Ecto neural progenitor cell (in vitro differentiated cells): ENCODE results near the gene DNMT3A.

ENCODE experiments used
- DNase-seq: peaks from one replicate; pipeline ENCODE4 v3.0.0-alpha.2; 2018; ENCODE audit warnings: low spot score

Gene DNMT3A

DNA sequence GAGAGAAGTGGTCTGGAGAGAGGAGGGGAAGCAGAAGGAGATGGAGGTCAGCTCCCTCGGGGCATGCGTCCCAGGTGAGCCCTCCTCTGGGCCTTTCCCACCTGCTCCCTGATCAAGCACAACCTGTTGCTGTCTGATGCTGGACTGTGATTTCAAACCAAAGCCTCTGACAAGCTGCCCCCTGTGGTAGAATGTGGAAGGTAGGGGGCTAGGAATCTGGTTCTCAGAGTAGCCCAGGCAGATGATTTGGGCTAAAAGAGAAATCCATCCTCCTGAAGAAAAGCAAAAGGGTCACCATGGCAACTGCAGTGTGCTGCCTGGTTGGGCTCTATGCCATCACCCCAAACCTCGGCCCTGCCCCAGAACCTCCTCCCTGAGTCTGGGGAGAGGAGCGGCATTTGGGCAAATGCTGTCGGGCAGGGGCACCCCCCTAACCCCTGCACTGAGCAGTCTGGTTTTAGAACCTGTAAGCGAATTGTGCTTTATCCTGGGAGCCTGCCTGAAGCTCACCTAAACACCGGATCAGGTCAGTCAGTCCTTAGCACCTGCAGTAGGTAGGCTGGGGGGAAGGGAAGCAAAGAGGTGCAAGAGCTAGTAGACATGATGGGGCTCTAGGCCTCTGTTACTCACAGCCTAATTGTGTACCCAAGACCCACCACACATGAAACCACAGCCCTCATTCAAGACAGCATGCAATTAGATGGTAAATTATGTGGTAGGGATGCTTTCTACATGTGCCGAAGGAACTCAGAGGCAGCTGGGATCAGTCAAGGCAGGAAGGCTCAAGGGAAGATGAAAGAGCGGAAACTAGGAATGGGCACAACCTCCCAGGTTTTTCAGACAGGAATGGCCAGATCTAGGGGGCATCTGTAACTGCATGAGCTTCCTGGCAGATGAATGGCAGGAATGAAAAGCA lies 83.5 kb downstream of the DNMT3A start:
- no peak for DNase-seq

DNA sequence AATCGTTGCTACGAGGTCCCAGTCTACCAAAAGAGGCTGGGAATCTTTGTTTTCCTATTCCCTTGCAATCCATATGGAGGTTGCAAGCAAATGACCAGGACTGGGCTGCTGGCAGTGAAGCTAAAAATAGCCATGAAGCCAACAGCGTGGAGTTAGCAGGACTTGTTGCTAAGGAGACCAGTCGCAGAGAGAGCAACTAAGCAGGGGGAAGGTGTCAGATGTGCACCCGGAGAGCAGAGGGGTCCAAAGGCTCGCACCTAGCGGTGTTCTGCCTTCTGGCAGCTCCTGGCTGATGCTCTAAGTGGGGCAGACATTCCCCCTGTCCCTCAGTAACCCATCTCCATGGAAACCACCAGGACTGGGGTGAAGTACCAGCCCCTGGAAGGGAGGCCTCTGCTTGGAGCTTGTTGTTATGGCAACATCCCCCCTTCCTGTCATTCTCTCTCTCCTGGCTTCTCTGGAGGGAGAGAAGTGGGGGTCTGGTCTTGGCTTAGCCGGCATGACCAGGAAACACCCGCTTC lies 84.6 kb downstream of the DNMT3A start:
- peak; percentile 62 for DNase-seq

DNA sequence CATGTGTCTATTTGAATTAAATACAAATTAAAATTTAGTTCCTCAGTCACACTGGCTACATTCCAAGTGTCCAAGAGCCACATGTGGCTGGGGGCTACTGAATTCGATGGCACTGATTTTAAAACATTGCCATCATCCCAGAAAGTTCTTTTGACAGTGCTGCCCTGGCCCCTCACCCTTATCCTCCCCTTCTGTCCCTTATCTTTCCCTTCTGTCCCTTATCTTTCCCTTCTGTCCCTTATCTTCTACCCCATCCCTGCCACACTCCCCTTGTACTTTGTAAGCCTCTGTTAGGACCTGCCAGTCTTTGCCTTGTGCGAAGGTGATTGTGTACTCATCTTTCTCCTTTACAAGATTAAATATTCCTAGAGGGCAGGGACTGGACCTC lies 85.2 kb downstream of the DNMT3A start:
- no peak for DNase-seq

DNA sequence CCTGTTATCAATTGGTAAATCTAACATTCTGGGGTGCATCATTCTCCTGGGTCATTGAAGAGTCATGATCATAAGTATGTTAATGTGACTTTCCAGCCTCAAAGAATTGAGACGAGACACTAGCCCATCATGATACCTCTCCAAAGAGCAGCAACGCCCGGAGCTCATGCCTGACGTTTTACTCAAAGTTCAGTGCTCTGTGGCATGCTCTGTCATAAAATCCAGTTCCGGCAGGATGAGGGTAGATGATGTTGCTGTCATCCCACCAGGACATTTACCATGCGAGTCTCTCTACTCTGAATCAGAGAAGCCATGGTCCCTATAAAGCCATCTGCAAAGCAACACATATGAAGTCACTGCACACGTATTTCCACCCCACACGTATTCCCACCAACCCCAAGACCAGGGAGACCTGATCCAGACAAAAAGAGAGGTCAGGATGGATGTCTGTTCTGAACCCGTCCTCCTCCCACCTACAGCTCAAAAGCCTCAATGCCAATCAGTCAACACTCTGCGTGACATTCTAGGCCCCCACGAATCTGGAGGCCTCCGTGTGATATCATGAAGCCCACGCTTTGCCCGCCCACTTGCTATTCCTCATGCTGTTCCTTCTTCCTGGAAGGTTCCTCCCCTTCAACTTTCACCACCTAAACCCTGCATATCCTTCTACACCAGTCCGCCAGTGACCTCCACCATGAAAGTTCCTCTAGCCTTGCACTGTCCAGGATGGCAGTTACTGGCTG lies 85.8 kb downstream of the DNMT3A start:
- DNase-seq = no peak

DNA sequence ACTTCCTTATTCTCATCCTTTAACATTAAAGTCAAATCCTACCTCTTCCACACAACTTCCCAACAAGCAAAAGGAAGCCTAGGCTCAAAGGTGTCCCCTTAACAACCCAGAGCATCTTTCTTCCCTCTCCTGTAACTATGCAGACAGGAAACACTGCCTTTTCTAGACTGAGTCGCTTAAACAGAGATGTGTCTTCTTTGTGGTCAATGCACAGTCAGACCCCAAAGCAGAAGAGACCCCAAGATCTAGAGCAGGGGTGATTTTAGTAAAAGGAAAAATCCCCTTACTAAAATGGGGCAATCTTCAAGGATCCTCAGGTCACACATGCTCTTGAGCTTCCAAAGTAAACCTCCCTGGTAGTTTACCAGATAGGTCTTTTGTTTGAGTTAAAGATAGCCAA lies 86.8 kb downstream of the DNMT3A start:
- no peak for DNase-seq

DNA sequence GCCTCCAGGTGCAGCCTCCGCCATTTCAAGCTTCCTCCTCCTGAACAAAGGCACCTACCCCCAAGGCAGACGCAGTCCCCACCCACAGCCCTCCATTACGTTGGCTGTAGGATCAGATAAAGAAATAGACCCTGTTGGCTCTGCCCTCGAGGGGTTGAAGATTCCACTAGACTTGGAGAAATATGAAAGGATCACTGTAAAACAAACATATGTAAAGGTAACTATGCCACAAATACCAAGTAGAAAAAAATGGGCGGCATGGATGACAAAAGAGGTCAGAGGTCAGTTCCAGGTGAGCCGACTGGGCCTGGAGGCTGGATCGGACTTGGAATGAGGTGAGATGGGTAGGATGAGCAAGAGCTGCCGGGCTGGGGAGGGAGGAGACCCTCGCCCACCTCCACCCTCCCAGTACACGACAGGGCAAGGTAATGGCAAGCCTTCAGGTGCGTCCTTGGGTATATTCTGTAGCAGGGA lies 88.5 kb downstream of the DNMT3A start:
- no peak for DNase-seq

DNA sequence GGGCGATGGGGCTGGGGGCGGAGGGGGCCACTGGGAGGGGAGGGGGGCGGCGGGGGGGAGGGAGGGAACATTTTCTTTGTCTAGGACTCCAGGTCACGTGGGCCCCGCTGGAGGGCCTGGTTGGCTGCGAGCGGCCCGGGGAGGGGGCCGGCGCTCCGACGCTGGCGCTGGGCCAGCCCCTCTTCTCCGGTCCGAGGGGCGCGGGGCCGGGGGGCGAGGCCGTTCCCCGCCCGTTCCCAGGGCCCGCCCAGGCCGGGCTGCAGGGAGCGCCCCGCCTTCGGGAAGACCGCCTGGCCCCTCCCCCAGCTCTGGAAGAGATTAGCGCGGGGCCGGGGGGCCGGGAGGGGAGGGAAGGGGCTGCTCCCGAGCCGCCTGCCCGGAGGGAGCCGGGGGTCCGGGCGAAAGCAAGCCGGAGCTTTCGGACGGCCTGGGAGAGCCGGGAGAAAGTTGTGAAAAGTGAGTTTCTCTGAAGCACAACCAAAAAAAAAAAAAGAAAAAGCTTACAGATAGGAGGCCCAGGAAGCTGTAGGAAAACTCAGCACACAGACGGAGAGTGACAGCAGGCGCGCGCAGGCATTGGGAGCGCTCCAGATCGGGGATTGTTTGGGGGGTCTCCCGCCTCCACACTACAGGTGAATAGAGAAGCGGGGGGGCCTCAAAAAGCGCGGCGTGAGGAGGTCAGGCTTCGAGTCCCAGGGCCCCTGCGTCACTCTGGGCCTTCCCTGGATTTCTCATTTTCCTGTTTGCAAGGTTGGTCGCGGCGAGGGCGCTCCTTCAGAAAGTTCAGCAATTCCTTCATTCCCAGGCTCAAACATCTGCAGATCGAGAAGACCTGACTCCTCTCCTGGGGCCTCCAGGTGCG lies 89.2 kb downstream of the DNMT3A start:
- DNase-seq = peak; percentile 96

DNA sequence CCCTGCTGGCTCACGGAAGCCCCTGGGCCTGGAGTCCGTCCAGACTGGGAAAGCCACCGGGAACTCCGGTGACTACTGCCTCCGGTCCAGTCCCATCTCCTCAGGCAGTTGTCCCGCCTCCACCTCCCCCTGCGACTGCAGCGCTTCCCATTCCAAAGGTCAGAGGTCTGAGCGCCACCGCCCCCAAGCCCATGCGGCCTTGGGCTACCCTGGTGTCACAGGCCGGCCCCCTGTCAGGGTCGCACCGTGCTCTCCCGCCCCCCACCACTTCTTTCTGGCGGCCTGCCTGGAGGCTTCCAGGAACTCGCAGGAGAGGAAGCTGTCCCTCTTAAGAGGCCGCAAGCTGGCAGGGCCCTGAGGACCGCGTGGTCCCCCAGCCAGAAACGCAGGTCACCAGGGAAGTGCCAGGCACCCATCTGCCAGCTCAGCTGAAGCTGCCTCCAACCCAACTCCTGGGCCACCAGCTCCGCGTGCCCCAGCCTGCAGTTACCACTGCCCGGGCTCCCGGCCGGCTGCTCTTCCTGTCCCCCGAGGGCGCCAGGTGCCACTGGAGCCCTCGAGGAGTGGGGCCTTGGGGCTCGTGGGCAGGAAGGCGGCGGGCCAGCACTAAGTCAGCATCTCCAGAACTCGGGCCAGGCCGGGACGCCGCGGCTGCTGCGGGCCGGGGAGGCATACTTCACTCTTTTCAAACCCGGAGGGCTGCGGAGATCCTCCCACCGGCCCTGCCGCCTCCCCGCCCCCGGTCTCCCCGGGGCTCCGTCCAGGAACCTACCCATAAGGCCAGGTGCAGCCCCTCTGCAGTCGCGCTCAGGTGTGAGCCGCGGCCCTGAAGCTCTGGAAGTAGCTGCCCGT lies 90.1 kb downstream of the DNMT3A start:
- peak; percentile 84 for DNase-seq

DNA sequence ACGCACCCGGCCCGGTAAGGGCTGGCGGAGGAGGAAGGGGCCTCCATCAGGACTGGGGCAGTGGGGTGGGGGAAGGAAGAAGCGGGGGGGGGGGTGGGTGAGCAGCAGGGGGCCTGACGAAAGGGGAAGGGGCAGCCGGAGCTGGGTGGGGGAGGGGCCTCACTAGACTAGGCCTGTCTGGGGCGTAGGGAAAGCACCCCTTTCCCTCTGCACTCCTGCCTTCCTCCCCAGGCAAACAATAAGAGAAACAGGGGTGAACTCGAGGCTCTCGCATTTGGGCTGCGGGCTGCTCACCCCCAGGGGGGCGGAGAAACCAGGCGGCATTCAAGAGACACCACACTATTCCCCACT lies 90.7 kb downstream of the DNMT3A start:
- no peak for DNase-seq

DNA sequence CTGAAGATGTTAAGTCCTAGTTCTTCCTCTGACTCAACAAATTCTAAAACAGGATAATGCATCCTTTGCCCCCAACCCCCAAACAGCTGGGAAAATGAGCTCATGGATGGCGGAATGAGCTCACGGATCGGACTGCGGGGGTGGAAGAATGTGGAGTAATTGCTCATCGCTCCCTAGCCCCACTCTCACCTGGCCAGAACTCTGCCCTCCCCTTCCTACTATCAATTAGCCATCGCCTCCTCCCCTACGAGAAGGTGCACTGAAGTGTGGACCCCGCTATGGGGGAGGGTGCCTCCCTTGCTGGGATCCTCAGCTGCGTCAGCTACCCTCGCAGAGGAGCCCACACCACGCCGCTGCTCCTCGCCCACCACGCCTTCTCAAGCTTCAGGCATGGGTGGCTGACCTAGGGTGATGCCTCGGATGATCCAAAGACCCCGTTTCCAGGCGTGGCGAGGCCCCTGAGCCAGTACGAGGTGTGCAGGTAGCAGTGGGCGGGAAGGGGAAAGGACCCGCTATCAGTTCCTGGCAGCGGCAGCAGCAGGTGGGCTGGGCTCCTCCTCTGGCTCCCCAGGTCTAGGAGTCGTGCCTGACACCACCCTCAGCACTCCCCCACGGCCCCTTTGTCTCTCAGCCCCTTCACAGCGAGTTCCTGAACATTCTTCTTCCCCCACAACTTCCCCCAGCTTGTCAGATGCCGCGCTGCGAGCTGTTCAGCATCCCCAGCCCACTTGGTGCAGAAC lies 91.2 kb downstream of the DNMT3A start:
- DNase-seq = peak; percentile 61

DNA sequence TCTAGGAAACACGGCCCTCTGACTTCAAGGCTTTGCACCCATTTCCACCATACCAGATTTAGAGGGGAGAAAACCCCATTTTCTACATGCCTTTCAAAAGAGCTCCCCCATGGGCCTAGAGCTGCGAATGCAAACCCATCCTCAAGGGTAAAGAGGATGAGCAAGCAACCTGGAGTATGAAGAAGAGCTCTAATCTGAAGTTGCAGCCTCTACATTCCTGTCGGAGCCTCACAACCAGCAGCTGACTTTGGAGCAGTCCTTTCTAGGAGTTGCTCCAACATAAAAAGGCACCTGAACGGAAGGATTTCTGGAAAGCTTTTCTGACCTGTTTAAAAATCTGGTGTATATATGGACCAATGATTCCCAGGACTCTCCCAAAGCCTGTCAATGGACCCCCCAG lies 91.9 kb downstream of the DNMT3A start:
- DNase-seq = no peak

DNA sequence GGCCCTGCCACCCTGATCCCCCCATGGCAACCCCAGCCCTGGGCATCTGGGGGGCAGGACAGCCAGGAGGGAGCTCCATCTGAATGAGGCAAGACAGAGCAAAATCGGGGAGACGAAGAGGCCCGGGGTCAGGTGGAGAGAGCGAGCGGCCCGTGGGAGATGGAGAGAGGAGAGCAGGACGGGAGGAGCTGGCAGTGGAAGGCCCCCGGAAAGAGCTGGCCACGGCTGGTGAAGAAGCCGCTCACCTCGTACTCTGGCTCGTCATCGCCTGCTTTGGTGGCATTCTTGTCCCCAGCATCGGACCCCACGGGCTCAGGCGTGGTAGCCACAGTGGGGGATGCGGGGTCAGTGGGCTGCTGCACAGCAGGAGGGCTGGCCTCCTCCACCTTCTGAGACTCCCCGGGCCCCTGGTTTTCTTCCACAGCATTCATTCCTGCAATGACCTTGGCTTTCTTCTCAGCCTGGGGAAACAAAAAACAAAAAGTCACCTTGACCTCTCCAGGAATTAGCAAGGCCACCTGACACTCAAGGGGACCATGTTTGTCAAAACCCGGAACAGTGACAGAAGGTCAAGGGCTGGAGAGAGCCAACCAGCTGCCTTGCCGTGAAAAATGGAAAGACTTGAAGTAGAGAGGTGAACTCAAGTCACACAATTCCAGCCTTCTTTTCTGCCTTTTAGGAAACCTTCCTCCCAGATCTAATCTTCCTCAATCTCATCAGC lies 93.8 kb downstream of the DNMT3A start:
- DNase-seq = no peak

DNA sequence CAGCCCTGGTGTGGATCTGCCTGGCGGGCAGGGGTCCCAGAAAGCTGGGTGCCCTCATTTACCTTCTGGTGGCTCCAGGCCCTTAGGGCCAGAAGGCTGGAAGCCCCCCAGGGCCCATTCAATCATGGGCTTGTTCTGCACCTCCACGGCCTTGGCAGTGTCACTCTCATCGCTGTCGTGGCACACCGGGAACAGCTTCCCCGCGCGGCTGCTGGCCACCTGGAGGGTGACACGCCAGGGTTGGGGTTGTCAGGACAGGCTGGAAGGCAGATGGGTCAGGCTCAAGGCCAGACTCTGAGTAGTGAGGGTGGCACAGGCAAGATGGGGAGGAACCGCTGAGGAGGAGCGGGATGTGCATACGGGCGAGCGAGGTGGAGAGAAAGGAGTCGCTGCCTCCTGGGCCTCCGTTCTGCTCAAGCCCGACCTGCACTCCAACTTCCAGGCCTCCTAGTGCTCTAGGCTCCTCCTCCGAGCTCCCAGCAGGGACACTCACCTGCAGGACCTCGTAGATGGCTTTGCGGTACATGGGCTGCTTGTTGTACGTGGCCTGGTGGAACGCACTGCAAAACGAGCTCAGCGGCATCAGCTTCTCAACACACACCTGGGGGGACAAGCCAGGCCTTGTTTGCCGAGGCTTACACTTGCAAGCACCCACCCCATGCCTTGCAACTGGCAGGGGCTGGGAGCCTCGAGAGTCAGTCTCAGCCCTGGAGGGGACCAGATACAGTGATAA lies 95.0 kb downstream of the DNMT3A start:
- no peak for DNase-seq

DNA sequence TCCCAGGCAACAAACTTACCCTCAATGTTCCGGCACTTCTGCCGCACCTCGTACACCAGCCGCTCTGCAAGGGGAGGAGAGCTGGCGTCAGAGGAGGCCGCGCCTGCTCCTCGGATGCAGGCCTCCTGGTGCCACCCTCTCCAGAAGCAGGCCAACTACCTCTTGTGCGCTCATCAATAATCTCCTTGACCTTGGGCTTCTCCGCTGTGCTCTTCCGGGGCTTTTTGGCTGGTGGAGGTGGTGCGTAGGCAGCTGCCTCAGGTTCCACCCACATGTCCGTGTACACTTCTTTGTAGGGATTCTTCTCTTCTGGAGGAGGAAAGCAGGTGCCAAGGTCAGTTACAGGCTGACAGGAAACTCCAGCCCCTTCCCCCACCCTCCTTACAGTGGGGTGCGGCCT lies 95.7 kb downstream of the DNMT3A start:
- no peak for DNase-seq

DNA sequence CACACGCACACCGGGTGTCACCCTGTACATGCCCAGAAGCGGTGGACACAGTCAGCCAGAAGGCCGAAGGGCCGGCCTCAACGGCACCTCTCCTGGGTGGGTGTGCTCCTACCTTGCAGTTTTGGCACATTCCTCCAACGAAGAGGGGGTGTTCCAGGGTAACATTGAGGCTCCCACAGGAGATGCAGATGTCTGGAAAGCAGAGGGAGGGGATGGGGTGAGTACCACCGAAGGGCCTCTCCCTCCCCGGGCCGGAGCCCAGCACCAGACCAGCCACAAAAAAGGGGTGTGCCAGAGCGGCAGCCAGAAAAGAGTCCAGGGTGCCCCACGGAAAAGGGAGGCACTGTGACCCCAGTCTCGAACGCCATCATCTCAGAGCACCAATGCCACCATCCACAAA lies 96.6 kb downstream of the DNMT3A start:
- no peak for DNase-seq

DNA sequence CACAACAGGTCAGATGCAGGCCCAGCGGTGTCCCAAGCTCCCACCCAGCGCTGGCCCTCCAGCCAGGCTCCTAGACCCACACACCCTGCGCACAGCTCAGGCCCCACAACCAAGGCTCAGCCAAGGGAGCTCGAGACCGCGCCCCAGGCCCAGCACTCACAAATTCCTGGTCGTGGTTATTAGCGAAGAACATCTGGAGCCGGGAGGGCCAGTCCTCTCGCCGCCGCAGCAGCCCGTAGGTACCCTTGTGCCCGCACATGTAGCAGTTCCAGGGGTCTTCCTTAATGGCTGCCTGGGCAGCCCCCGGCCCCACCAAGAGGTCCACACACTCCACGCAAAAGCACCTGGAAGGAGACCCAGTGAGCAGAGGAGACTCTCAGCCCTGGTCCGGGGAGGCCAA lies 97.7 kb downstream of the DNMT3A start:
- no peak for DNase-seq

DNA sequence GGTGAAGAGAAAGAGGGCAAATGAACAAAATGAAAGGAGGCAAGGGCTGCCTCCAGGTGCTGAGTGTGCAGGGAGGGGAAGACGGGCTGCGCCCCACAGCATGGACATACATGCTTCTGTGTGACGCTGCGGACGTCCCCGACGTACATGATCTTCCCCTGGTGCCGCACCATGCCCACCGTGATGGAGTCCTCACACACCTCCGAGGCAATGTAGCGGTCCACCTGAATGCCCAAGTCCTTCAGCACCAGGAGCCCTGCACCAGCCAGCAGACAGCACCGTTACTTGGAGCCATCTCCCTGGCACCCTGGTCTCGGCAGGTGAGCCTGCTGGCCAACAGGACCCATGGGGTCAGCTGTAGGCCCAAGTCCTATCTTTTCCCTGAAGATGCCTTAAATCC lies 100.3 kb downstream of the DNMT3A start:
- DNase-seq = no peak

DNA sequence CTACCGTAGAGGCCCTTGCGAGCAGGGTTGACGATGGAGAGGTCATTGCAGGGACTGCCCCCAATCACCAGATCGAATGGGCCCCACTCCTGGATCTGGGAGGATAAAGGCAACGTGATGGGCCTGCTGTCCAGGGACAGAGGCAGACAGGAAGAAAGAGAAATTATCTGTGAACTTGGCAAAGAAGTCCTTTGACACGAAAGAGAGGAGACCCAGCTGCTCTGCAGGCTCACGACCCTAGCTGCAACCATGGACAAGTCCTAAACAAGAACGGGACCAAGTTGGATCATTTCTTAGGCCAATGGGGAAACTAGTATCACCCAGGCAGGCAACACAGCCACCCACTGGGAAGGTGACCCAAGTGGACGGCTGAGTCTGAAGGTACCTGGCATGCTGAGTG lies 101.1 kb downstream of the DNMT3A start:
- no peak for DNase-seq

DNA sequence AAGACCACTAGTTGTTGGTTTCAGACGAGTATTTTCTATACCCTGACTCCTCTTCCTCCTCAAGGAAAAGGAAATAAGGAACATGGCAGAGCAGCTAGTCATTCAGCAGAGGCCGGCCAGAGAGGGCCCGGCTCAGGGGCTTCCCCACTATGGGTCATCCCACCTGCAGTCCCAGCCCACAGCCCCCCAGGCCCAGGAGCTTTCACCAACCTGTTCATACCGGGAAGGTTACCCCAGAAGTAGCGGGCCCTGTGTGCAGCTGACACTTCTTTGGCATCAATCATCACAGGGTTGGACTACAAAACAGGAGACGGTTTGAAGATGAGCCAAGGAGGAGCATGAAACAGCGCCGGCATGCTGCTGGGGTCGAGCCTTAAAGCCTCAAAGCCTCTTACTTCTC lies 102.8 kb downstream of the DNMT3A start:
- no peak for DNase-seq
